ENCODE results near the gene PIK3R3. TPM values are rescaled to one million over a fixed set of nuclear protein-coding genes. Genes with fewer than 3 reads are reported as not detected.
A peak's percentile ranks its signal among the peaks of the same experiment; 100 is the strongest.

Gene PIK3R3
- total and polyA plus RNA-seq, 3 donors from 2014 or later = 40.8 to 56.8 (median 46.1) TPM

DNA sequence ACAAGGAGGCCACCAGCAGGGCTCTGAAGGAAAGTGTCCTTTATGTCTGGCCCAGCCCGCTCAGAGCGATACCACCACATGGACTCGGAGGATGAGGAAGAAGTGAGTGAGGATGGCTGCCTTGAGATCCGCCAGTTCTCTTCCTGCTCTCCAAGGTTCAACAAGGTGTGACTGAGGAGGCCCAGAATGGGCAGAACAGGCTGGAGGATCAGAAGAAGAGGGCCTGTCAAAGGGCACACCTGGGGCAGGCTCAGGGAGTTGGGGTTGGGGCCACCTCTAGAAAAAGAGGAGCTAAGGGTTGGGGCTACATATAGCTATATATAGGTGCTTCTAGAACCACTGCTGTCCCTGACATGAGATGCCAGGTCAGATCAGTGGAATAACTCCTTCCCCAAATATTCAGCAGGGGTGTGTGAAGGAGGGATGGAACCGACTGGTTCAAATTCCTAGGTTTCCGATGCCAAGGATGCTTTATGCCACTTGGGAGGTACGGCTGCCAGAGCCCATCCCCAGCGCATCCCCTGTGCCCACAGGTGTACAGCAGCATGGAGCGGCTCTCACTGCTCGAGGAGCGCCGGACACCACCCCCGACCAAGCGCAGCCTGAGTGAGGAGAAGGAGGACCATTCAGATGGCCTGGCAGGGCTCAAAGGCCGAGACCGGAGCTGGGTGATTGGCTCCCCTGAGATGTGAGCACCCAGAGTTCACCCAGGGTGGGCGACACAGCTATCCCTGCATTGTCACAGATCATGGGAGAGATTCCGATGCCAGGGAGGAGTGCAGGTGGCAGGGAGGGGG, 102.2 kb downstream of the PIK3R3 start:
- 92 to 98% methylated on average over 8 to 18 of the region's 18 CpGs for WGBS, 2 donors
- H3K36me3 ChIP-seq (ENCODE audit: low read depth, missing control alignments) = no peaks in the 10 kb centered on the region

GRCh38 chr1:46027788-46028573, 104.4 kb downstream of the PIK3R3 start:
- Histone ChIP-seq H3K27ac (no peak overlapping the region), H3K4me1 (peaks cover 7% of the 10 kb centered on the region), H3K36me3 (ENCODE audit: low read depth, missing control alignments) (no peaks in the 10 kb centered on the region), H3K27me3 (no peaks in the 10 kb centered on the region), H3K4me3 (no peak overlapping the region), H3K9me3 (no peaks in the 10 kb centered on the region)
- no peak for DNase-seq
- no peak for TF ChIP-seq POLR2A (IDR thresholded peaks at IDR 0.05)
- TF ChIP-seq, protein P1, sequence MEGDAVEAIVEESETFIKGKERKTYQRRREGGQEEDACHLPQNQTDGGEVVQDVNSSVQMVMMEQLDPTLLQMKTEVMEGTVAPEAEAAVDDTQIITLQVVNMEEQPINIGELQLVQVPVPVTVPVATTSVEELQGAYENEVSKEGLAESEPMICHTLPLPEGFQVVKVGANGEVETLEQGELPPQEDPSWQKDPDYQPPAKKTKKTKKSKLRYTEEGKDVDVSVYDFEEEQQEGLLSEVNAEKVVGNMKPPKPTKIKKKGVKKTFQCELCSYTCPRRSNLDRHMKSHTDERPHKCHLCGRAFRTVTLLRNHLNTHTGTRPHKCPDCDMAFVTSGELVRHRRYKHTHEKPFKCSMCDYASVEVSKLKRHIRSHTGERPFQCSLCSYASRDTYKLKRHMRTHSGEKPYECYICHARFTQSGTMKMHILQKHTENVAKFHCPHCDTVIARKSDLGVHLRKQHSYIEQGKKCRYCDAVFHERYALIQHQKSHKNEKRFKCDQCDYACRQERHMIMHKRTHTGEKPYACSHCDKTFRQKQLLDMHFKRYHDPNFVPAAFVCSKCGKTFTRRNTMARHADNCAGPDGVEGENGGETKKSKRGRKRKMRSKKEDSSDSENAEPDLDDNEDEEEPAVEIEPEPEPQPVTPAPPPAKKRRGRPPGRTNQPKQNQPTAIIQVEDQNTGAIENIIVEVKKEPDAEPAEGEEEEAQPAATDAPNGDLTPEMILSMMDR (IDR thresholded peaks at IDR 0.05) = no peak
- intact Hi-C loops (cut with DNase I; ENCODE audit: low total_unique reads) = no loop called here
- 88 to 90% methylated on average over 7 to 8 of the region's 8 CpGs for WGBS, 2 donors

More for the DNA sequence above, 102.2 kb downstream of the PIK3R3 start:
- intact Hi-C loops (cut with DNase I; ENCODE audit: low total_unique reads) = no loop called here
- H3K27ac ChIP-seq = no peak overlapping the region
- TF ChIP-seq, protein P1 (IDR thresholded peaks at IDR 0.05) = no peak
- no peak for TF ChIP-seq POLR2A (IDR thresholded peaks at IDR 0.05)
- H3K9me3 ChIP-seq = no peaks in the 10 kb centered on the region
- peaks cover 7% of the 10 kb centered on the region for H3K4me1 ChIP-seq
- H3K4me3 ChIP-seq = no peak overlapping the region
- DNase-seq = no peak
- no peaks in the 10 kb centered on the region for H3K27me3 ChIP-seq

DNA sequence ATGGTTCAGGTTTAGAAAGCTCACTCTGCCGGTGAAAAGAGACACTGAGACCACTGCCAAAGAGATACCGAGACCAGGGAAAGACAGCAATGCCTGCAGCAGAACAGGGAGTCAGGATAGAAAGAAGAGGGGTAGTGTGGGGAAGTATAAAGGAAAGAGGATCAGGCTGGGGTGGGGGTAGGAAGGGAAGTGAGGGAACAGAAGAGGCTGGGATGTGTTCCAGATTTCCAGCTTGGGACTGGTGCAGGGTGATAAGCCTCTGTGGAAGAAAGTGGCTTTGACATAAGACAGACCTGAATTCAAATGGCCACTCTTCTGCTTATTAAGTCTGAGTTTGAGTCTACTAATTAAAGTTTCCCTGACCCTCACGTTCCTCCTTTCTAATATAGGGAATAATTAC, 105.9 kb downstream of the PIK3R3 start:
- WGBS, 2 donors = 85 to 86% methylated on average over 3 of the region's 3 CpGs
- H3K27ac ChIP-seq = no peak overlapping the region
- TF ChIP-seq, protein P1 (IDR thresholded peaks at IDR 0.05) = no peak
- TF ChIP-seq POLR2A (IDR thresholded peaks at IDR 0.05) = no peak
- peaks cover 6% of the 10 kb centered on the region for H3K4me1 ChIP-seq
- H3K36me3 ChIP-seq (ENCODE audit: low read depth, missing control alignments) = no peaks in the 10 kb centered on the region
- H3K9me3 ChIP-seq = no peaks in the 10 kb centered on the region
- H3K27me3 ChIP-seq = no peaks in the 10 kb centered on the region
- intact Hi-C loops (cut with DNase I; ENCODE audit: low total_unique reads) = no loop called here
- DNase-seq = no peak
- no peak overlapping the region for H3K4me3 ChIP-seq

DNA sequence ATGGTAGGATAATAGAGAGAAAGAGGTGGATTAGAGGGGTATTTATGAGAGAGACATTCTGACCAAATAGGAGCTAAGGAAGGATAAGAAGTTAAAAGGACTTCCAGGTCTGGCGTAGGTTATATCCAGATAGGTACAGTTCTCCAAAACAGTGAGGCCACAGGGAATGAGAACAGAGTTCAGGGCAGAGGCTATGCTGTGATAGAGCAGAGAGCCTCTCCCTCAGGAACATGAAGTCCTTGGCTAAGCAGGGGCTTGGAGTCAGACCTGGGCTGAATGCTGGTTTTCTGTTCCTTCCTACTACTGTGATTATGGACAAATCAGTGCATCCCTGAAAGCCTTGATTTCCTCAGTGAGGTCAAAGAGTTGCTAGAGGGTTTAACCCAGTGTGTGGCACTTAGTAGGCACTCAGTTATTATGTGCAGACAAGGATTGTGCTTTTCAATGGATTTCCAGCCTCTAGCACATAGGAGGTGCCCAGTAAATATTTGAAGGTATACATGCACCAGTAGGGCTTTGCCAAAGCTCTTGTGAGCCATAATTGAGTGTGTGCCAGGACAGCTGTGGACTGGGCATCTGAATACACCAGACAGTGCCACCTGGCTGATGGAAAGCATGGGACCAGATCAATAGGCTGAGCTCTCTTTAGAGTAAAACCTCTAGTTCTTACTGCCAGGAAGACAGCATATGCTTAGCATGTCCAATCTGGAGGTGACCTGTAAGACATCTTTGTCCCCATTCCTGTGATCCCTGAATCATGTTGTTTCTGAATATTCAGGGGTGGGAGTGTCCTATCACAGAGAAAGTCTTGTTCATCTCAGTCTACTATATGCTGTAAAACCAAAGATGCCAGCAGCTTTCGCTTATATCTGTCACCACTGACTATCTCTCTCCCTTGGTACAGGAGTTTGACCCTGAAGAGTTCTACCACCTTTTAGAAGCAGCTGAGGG, 111.1 kb downstream of the PIK3R3 start:
- TF ChIP-seq POLR2A (IDR thresholded peaks at IDR 0.05) = no peak
- TF ChIP-seq, protein P1 (IDR thresholded peaks at IDR 0.05) = no peak
- H3K27ac ChIP-seq = peak overlapping the region; percentile 15 to 72
- intact Hi-C loops (cut with DNase I; ENCODE audit: low total_unique reads) = no loop called here
- H3K36me3 ChIP-seq (ENCODE audit: low read depth, missing control alignments) = no peaks in the 10 kb centered on the region
- no peaks in the 10 kb centered on the region for H3K9me3 ChIP-seq
- H3K27me3 ChIP-seq = no peaks in the 10 kb centered on the region
- H3K4me3 ChIP-seq = no peak overlapping the region
- H3K4me1 ChIP-seq = peaks cover 18% of the 10 kb centered on the region
- DNase-seq = peak; percentile 46
- 79 to 81% methylated on average over 2 of the region's 2 CpGs for WGBS, 2 donors
